Ascending aorta (tissue), 2 donors: Measurements from ENCODE around the gene UNC5A. TPM values are rescaled to one million over a fixed set of nuclear protein-coding genes. Genes with fewer than 3 reads are reported as not detected.

Experiments used
- DNase-seq, 2 donors: peaks; one replicate each; pipeline ENCODE4 v3.0.0-alpha.2; 2019; ENCODE audit warnings: low spot score in 2 of 2
- H3K27ac ChIP-seq, 2 donors: fragments of 200-600 bp; sonication (generic); one replicate each; pipeline ENCODE4 v1.5.1; 2016 to 2017; ENCODE audit warnings: mild to moderate bottlenecking in 1 of 2
- H3K27me3 ChIP-seq: fragments of 200-600 bp; sonication (generic); one replicate; pipeline ENCODE4 v1.5.1; 2017
- H3K36me3 ChIP-seq, 2 donors: fragments of 200-600 bp; sonication (generic); one replicate each; pipeline ENCODE4 v1.5.1; 2016
- H3K4me1 ChIP-seq, 2 donors: fragments of 200-600 bp; sonication (generic); one replicate each; pipeline ENCODE4 v1.5.1; 2016 to 2017; ENCODE audit warnings: mild to moderate bottlenecking in 1 of 2
- H3K4me3 ChIP-seq, 2 donors: fragments of 200-600 bp; sonication (generic); one replicate each; pipeline ENCODE4 v1.5.1; 2016 to 2017; ENCODE audit warnings: mild to moderate bottlenecking in 1 of 2
- H3K9me3 ChIP-seq, 2 donors: fragments of 200-600 bp; sonication (generic); one replicate each; pipeline ENCODE4 v1.5.1; 2016
- CTCF ChIP-seq, 3 experiments: fragments of 200-600 bp in 2 of 3; fragments of 450-650 bp in 1 of 3; sonication (generic) in 2 of 3; IDR thresholded peaks; one replicate each; pipeline ENCODE4 v1.5.1; 2016 to 2019; ENCODE audit warnings: antibody characterized with exemption in 3 of 3, mild to moderate bottlenecking in 1 of 3, moderate library complexity in 1 of 3
- intact Hi-C: fragments of 100-400 bp; cut with DNase I; formaldehyde crosslinking; loops from one replicate; pipeline ENCODE4 v1.15.1; 2023
- total RNA-seq: library from RNA; depleted of rRNA; stranded (reverse); fragments of >200 nt; gene quantifications from one replicate; pipeline ENCODE4 v1.1.0, GENCODE V29; 2016

The UNC5A gene
- total RNA-seq, 1 donor from 2014 or later, result not detected

- H3K27ac ChIP-seq, result no peak overlapping the region
- H3K4me1 ChIP-seq, result no peaks in the 10 kb centered on the region
- no peaks in the 10 kb centered on the region for H3K9me3 ChIP-seq
- H3K4me3 ChIP-seq, result no peak overlapping the region
- no peak for TF ChIP-seq CTCF (IDR thresholded peaks at IDR 0.05)
- DNase-seq, result no peak
- H3K27me3 ChIP-seq, result no peaks in the 10 kb centered on the region
- intact Hi-C loops, result no loop called here
- H3K36me3 ChIP-seq, result no peaks in the 10 kb centered on the region
Observed at GRCh38 chr5:176888016-176888864, 77.9 kb downstream of the UNC5A start.

GRCh38 chr5:176888865-176889165, 78.5 kb downstream of the UNC5A start:
- no peak for TF ChIP-seq CTCF (IDR thresholded peaks at IDR 0.05)
- intact Hi-C loops, result no loop called here
- Histone ChIP-seq H3K36me3 (no peaks in the 10 kb centered on the region), H3K4me3 (no peak overlapping the region), H3K4me1 (no peaks in the 10 kb centered on the region), H3K9me3 (no peaks in the 10 kb centered on the region), H3K27ac (no peak overlapping the region), H3K27me3 (no peaks in the 10 kb centered on the region)
- DNase-seq, result no peak

GRCh38 chr5:176889321-176890280, 79.2 kb downstream of the UNC5A start:
- intact Hi-C loops, result no loop called here

GRCh38 chr5:176890455-176891330, 80.3 kb downstream of the UNC5A start:
- H3K9me3 ChIP-seq, result no peaks in the 10 kb centered on the region
- no peaks in the 10 kb centered on the region for H3K27me3 ChIP-seq
- intact Hi-C loops, result no loop called here
- H3K36me3 ChIP-seq, result no peaks in the 10 kb centered on the region
- no peaks in the 10 kb centered on the region for H3K4me1 ChIP-seq
- peak in 1 of 2 donors; percentile 46 for DNase-seq
- no peak overlapping the region for H3K27ac ChIP-seq
- no peak overlapping the region for H3K4me3 ChIP-seq
- TF ChIP-seq CTCF (IDR thresholded peaks at IDR 0.05), result no peak

More at GRCh38 chr5:176889321-176890280, 79.2 kb downstream of the UNC5A start:
- Histone ChIP-seq H3K27ac (no peak overlapping the region), H3K36me3 (no peaks in the 10 kb centered on the region), H3K4me1 (no peaks in the 10 kb centered on the region), H3K27me3 (no peaks in the 10 kb centered on the region), H3K9me3 (no peaks in the 10 kb centered on the region), H3K4me3 (no peak overlapping the region)
- TF ChIP-seq CTCF (IDR thresholded peaks at IDR 0.05), result no peak
- peak in 1 of 2 donors; percentile 54 for DNase-seq

GRCh38 chr5:176891331-176891958, 81.1 kb downstream of the UNC5A start:
- H3K9me3 ChIP-seq, result no peaks in the 10 kb centered on the region
- peak in 1 of 2 donors; percentile 40 for DNase-seq

More at GRCh38 chr5:176891331-176891958, 81.1 kb downstream of the UNC5A start:
- no peak overlapping the region for H3K4me3 ChIP-seq
- H3K4me1 ChIP-seq, result no peaks in the 10 kb centered on the region
- no peaks in the 10 kb centered on the region for H3K36me3 ChIP-seq
- no peak for TF ChIP-seq CTCF (IDR thresholded peaks at IDR 0.05)
- intact Hi-C loops, result no loop called here
- no peaks in the 10 kb centered on the region for H3K27me3 ChIP-seq
- H3K27ac ChIP-seq, result no peak overlapping the region
